SK-N-SH (cell line): ENCODE results near the gene ZGRF1. TPM values are rescaled to one million over a fixed set of nuclear protein-coding genes. Genes with fewer than 3 reads are reported as not detected.

Source experiments
- CTCF ChIA-PET: fragments of 300-600, 350-600 bp; formaldehyde crosslinking; extraction: SDS; loops from one replicate; lab custom pipeline; 2021; lab: Yijun Ruan, JAX
- POLR2A ChIA-PET: fragments of 350-600 bp; sonication (Branson Sonifier 250); formaldehyde crosslinking; extraction: SDS; loops from one replicate; lab custom pipeline; 2020; ENCODE audit warnings: antibody characterized with exemption, inconsistent platforms; lab: Yijun Ruan, JAX
- DNase-seq: peaks from one replicate; pipeline ENCODE4 v3.0.0; 2012
- H2AFZ ChIP-seq: fragments of 200-600 bp; sonication (generic); 2 replicates; pipeline ENCODE4 v1.8.1; 2016; ENCODE audit warnings: antibody characterized with exemption, mild to moderate bottlenecking, low read depth
- H3F3A ChIP-seq: fragments of 200-600 bp; sonication (generic); replicated peaks from 2 replicates; pipeline ENCODE3; 2016; ENCODE audit warnings: antibody characterized with exemption, mild to moderate bottlenecking; ENCODE audit not compliant: insufficient read depth
- H3K27ac ChIP-seq, 2 experiments: fragments of 200-500 bp in 1 of 2; fragments of 200-600 bp in 1 of 2; sonication (Bioruptor generic) in 1 of 2; sonication (generic), shearing (Covaris generic) in 1 of 2; 2 replicates each; pipeline versions ENCODE4 v1.5.1 to v1.6.1; 2014 to 2016; ENCODE audit warnings: low read depth in 2 of 2, inconsistent platforms in 1 of 2, low read length in 1 of 2, mild to moderate bottlenecking in 1 of 2, mixed read lengths in 1 of 2
- H3K27me3 ChIP-seq: fragments of 200-600 bp; sonication (generic), shearing (Covaris generic); 2 replicates; pipeline ENCODE4 v1.6.1; 2016; ENCODE audit warnings: mixed run types; ENCODE audit not compliant: insufficient read depth
- H3K36me3 ChIP-seq, 2 experiments: fragments of 200-500 bp in 1 of 2; fragments of 200-600 bp in 1 of 2; sonication (Bioruptor generic) in 1 of 2; sonication (generic) in 1 of 2; replicated peaks in 1 of 2; 2 replicates each; pipeline versions ENCODE3 to v1.5.1; 2014 to 2016; ENCODE audit warnings: low read length in 1 of 2, mild to moderate bottlenecking in 1 of 2; ENCODE audit not compliant: insufficient read depth in 2 of 2, control insufficient read depth in 1 of 2
- H3K4me1 ChIP-seq, 2 experiments: fragments of 200-500 bp in 1 of 2; fragments of 200-600 bp in 1 of 2; sonication (Bioruptor generic) in 1 of 2; sonication (generic), shearing (Covaris generic) in 1 of 2; 2 replicates each; pipeline versions ENCODE4 v1.5.1 to v1.6.1; 2014 to 2016; ENCODE audit warnings: low read depth in 1 of 2, low read length in 1 of 2, mixed run types in 1 of 2; ENCODE audit not compliant: insufficient read depth in 2 of 2, control insufficient read depth in 1 of 2
- H3K4me2 ChIP-seq: fragments of 200-600 bp; sonication (generic), shearing (Covaris generic); 2 replicates; pipeline ENCODE4 v1.6.1; 2017; ENCODE audit warnings: mixed run types
- H3K4me3 ChIP-seq, 2 experiments: fragments of 200-500 bp in 1 of 2; fragments of 200-600 bp in 1 of 2; sonication (Bioruptor generic) in 1 of 2; sonication (generic), shearing (Covaris generic) in 1 of 2; 2 replicates each; pipeline versions ENCODE4 v1.5.1 to v1.8.1; 2014 to 2016; ENCODE audit warnings: low read depth in 2 of 2, inconsistent platforms in 1 of 2, low read length in 1 of 2, mild to moderate bottlenecking in 1 of 2, mixed read lengths in 1 of 2, moderate library complexity in 1 of 2
- H3K79me2 ChIP-seq: fragments of 200-600 bp; sonication (generic); 2 replicates; pipeline ENCODE4 v1.8.1; 2017; ENCODE audit warnings: mild to moderate bottlenecking; ENCODE audit not compliant: insufficient read depth
- H3K9ac ChIP-seq: fragments of 200-600 bp; sonication (generic); 2 replicates; pipeline ENCODE4 v1.6.1; 2017; ENCODE audit warnings: mixed run types
- H3K9me2 ChIP-seq: fragments of 200-600 bp; sonication (generic); 2 replicates; pipeline ENCODE4 v1.6.1; 2017; ENCODE audit warnings: mixed run types
- H3K9me3 ChIP-seq: fragments of 200-600 bp; sonication (generic); 2 replicates; pipeline ENCODE4 v1.6.1; 2017; ENCODE audit warnings: mixed run types, mild to moderate bottlenecking, moderate library complexity
- H4K20me1 ChIP-seq: fragments of 200-600 bp; sonication (generic); 2 replicates; pipeline ENCODE4 v1.6.1; 2017; ENCODE audit warnings: mild to moderate bottlenecking, mixed run types; ENCODE audit not compliant: insufficient read depth
- ELF1 ChIP-seq: IDR thresholded peaks from 2 replicates; pipeline ENCODE4 v1.4.0; 2012
- EZH2phosphoT487 ChIP-seq: fragments of 200-600 bp; sonication (generic); IDR thresholded peaks from 2 replicates; pipeline ENCODE4 v1.6.1; 2017; ENCODE audit warnings: low read depth, mixed run types, mild to moderate bottlenecking, antibody characterized with exemption, moderate library complexity, borderline replicate concordance
- FOSL2 ChIP-seq: IDR thresholded peaks from 2 replicates; pipeline ENCODE4 v1.4.0; 2012; ENCODE audit warnings: low read depth, mild to moderate bottlenecking, moderate library complexity, borderline replicate concordance
- FOXJ3 ChIP-seq: sonication (generic); formaldehyde crosslinking; IDR thresholded peaks from 2 replicates; pipeline ENCODE4 v1.5.1; 2020; ENCODE audit warnings: mild to moderate bottlenecking, missing genetic modification reagents
- GATA2 ChIP-seq: sonication (generic); formaldehyde crosslinking; IDR thresholded peaks from 2 replicates; pipeline ENCODE4 v1.5.0; 2020; ENCODE audit warnings: mild to moderate bottlenecking, missing genetic modification reagents
- MXI1 ChIP-seq: IDR thresholded peaks from 2 replicates; pipeline ENCODE4 v1.6.1; 2012; ENCODE audit warnings: mild to moderate bottlenecking, low read depth, low read length, improper control_type of control experiment
- NFIC ChIP-seq: IDR thresholded peaks from 2 replicates; pipeline ENCODE4 v1.4.0; 2012; ENCODE audit warnings: borderline replicate concordance
- NRF1 ChIP-seq: IDR thresholded peaks from 2 replicates; pipeline ENCODE4 v1.6.1; 2012; ENCODE audit warnings: low read depth, mild to moderate bottlenecking, low read length
- POLR2AphosphoS5 ChIP-seq: IDR thresholded peaks from 2 replicates; pipeline ENCODE4 v1.6.1; 2012; ENCODE audit warnings: low read depth, low read length
- RAD21 ChIP-seq: IDR thresholded peaks from 2 replicates; pipeline ENCODE4 v1.6.1; 2012; ENCODE audit warnings: mild to moderate bottlenecking, low read length
- REST ChIP-seq: IDR thresholded peaks from 2 replicates; pipeline ENCODE4 v1.6.1; 2012; ENCODE audit warnings: mild to moderate bottlenecking, low read depth, low read length, moderate library complexity
- SMC3 ChIP-seq: IDR thresholded peaks from 2 replicates; pipeline ENCODE4 v1.6.1; 2012; ENCODE audit warnings: low read depth, low read length, improper control_type of control experiment
- TCF12 ChIP-seq: IDR thresholded peaks from 2 replicates; pipeline ENCODE4 v1.4.0; 2012
- TEAD4 ChIP-seq: IDR thresholded peaks from 2 replicates; pipeline ENCODE4 v1.4.0; 2012; ENCODE audit warnings: mild to moderate bottlenecking, borderline replicate concordance; ENCODE audit not compliant: insufficient read depth
- WGBS: methylation state at CpG from one replicate; pipeline ENCODE4 v1.1.6; 2017; ENCODE audit warnings: low lambda C conversion rate; 5-methylcytosine and 5-hydroxymethylcytosine counted together
- polyA plus RNA-seq, 3 experiments: library from polyadenylated mRNA; depleted of rRNA; stranded (reverse); fragments of >200 nt; gene quantifications; 2 replicates each; pipeline ENCODE4 v1.2.3, GENCODE V29; 2012
- TF ChIP-seq, protein P1 (sequence below): IDR thresholded peaks from 2 replicates; pipeline ENCODE4; 2012
- TF ChIP-seq, protein P2 (sequence below): IDR thresholded peaks from 2 replicates; pipeline ENCODE4 v1.4.0; 2012; ENCODE audit warnings: low read depth

ZGRF1 gene
- polyA plus RNA-seq, 1 of the 3 experiments (the other 2 are of a cell fraction), result 2.4 TPM

DNA sequence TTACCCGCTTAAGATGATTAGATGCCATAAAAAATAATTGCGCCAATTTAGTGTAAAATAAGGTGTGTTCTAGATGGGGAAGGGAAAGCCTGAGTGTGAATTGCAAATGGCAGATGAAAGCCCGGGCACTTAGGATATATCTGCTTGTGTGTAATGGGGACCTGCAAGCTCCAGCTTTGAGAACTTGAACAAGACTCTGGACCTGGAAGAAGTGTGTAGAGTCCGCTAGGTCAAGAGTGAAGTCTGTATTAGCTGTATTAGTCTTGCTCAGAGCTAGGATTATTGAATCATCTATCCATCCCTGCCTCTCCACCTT lies 124.9 kb downstream of the ZGRF1 start:
- H3K4me3 ChIP-seq, result no peak overlapping the region
- H3K4me1 ChIP-seq, result peaks cover 13 to 33% of the 10 kb centered on the region in 2 experiments; a peak in 3 of 4 replicates
- no peaks in the 10 kb centered on the region for H3F3A ChIP-seq
- peaks cover 23% of the 10 kb centered on the region for H3K27me3 ChIP-seq
- no peak for TF ChIP-seq RAD21
- TF ChIP-seq GATA2 (CRISPR knock-in tag), result no peak
- no peak for TF ChIP-seq NRF1
- no peak for TF ChIP-seq TEAD4
- TF ChIP-seq, protein P1, sequence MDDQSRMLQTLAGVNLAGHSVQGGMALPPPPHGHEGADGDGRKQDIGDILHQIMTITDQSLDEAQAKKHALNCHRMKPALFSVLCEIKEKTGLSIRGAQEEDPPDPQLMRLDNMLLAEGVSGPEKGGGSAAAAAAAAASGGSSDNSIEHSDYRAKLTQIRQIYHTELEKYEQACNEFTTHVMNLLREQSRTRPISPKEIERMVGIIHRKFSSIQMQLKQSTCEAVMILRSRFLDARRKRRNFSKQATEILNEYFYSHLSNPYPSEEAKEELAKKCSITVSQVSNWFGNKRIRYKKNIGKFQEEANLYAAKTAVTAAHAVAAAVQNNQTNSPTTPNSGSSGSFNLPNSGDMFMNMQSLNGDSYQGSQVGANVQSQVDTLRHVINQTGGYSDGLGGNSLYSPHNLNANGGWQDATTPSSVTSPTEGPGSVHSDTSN, result no peak
- TF ChIP-seq TCF12, result no peak
- no peak for TF ChIP-seq ELF1
- no peak for TF ChIP-seq SMC3
- no peak for TF ChIP-seq MXI1
- TF ChIP-seq REST, result no peak
- no peak for TF ChIP-seq POLR2AphosphoS5
- TF ChIP-seq, protein P2, sequence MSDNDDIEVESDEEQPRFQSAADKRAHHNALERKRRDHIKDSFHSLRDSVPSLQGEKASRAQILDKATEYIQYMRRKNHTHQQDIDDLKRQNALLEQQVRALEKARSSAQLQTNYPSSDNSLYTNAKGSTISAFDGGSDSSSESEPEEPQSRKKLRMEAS, result no peak
- no peak for TF ChIP-seq EZH2phosphoT487
- no peak for TF ChIP-seq FOSL2
- TF ChIP-seq FOXJ3 (CRISPR knock-in tag), result no peak
- no peak for TF ChIP-seq NFIC
- H3K9me3 ChIP-seq, result no peaks in the 10 kb centered on the region
- no peaks in the 10 kb centered on the region for H4K20me1 ChIP-seq
- POLR2A ChIA-PET, result no interaction called here
- H2AFZ ChIP-seq, result no peak overlapping the region
- no peaks in the 10 kb centered on the region for H3K36me3 ChIP-seq
- H3K79me2 ChIP-seq, result no peaks in the 10 kb centered on the region
- no peak overlapping the region for H3K9ac ChIP-seq
- no peak for DNase-seq
- WGBS, result 96% methylated on average over 4 of the region's 4 CpGs
- no peaks in the 10 kb centered on the region for H3K9me2 ChIP-seq
- H3K4me2 ChIP-seq, result no peak overlapping the region
- CTCF ChIA-PET, result interaction anchor here (0.8 to 1.8 kb wide), 2 partner anchors 93 to 412 kb away, joined by 3 to 4 read pairs; no protein-coding TSS in a partner anchor
- H3K27ac ChIP-seq, result no peak overlapping the region
